B cell (primary cell): Measurements from ENCODE around the gene MAP2K3. TPM values are rescaled to one million over a fixed set of nuclear protein-coding genes. Genes with fewer than 3 reads are reported as not detected.

Experiments used
- ATAC-seq: fragments of 200-7000 bp; cut with Tn5 transposase; one replicate; pipeline ENCODE4 v1.10.0; 2021; ENCODE audit warnings: low read depth, mild to moderate bottlenecking, moderate number of reproducible peaks, moderate library complexity
- CTCF ChIA-PET: fragments of 350-600 bp; sonication (Branson Sonifier 250); formaldehyde crosslinking; loops from one replicate; lab custom pipeline; 2021; ENCODE audit warnings: antibody characterized with exemption, inconsistent platforms; lab: Charles Lee
- POLR2A ChIA-PET: fragments of 350-600 bp; sonication (Branson Sonifier 250); formaldehyde crosslinking; loops from one replicate; lab custom pipeline; 2021; ENCODE audit warnings: antibody characterized with exemption; lab: Charles Lee
- DNase-seq: peaks from one replicate; pipeline ENCODE4 v3.0.0; 2013
- H2AFZ ChIP-seq: 2 replicates; pipeline ENCODE4 v1.6.1; 2012; ENCODE audit warnings: mild to moderate bottlenecking, low read depth, low read length; ENCODE audit not compliant: insufficient read depth, poor library complexity, severe bottlenecking
- H3K27ac ChIP-seq, 2 donors: 1 replicate in 1 of 2; 2 replicates in 1 of 2; pipeline ENCODE4 v1.5.1; 2012 to 2013; ENCODE audit warnings: low read length in 2 of 2, mild to moderate bottlenecking in 2 of 2, moderate library complexity in 1 of 2
- H3K27me3 ChIP-seq, 4 experiments: fragments of 200-600 bp in 1 of 4; sonication (generic) in 1 of 4; replicated peaks in 1 of 4; 1 replicate in 2 of 4; 2 replicates in 2 of 4; pipeline versions ENCODE4 v1.6.1 to v1.7.0; 2013 to 2016; ENCODE audit warnings: low read length in 3 of 4, mild to moderate bottlenecking in 2 of 4, mixed read lengths in 1 of 4, moderate library complexity in 1 of 4; ENCODE audit not compliant: insufficient read depth in 4 of 4, control insufficient read depth in 3 of 4; ENCODE audit errors: control extremely low read depth in 1 of 4
- H3K36me3 ChIP-seq, 2 experiments: replicated peaks in 1 of 2; 1 replicate in 1 of 2; 2 replicates in 1 of 2; pipeline versions ENCODE4 v1.6.1 to v1.7.1; 2013; ENCODE audit warnings: low read length in 1 of 2; ENCODE audit not compliant: insufficient read depth in 2 of 2, control insufficient read depth in 1 of 2; ENCODE audit errors: control extremely low read depth in 1 of 2, extremely low read depth in 1 of 2
- H3K4me1 ChIP-seq, 2 donors: fragments of 200-600 bp in 1 of 2; sonication (generic) in 1 of 2; 1 replicate in 1 of 2; 2 replicates in 1 of 2; pipeline versions ENCODE4 v1.5.1 to v1.6.1; 2013 to 2017; ENCODE audit warnings: low read length in 2 of 2; ENCODE audit not compliant: control insufficient read depth in 2 of 2, insufficient read depth in 2 of 2
- H3K4me2 ChIP-seq: replicated peaks from 2 replicates; pipeline ENCODE3; 2012; ENCODE audit warnings: mild to moderate bottlenecking, low read depth, low read length; ENCODE audit not compliant: poor library complexity, severe bottlenecking
- H3K4me3 ChIP-seq, 5 experiments: fragments of 200-600 bp in 1 of 5; sonication (generic) in 1 of 5; 1 replicate in 3 of 5; 2 replicates in 2 of 5; pipeline versions ENCODE4 v1.5.1 to v1.7.0; 2011 to 2016; ENCODE audit warnings: low read length in 4 of 5, mild to moderate bottlenecking in 4 of 5, low read depth in 2 of 5, control low read depth in 1 of 5, moderate library complexity in 1 of 5; ENCODE audit not compliant: insufficient read depth in 1 of 5; ENCODE audit errors: control extremely low read depth in 1 of 5, extremely low read depth in 1 of 5
- H3K79me2 ChIP-seq: fragments of 200-600 bp; sonication (generic); one replicate; pipeline ENCODE4 v1.6.0; 2016; ENCODE audit warnings: low read length; ENCODE audit not compliant: control insufficient read depth, insufficient read depth
- H3K9ac ChIP-seq: fragments of 200-600 bp; sonication (generic); 2 replicates; pipeline ENCODE4 v1.6.1; 2017; ENCODE audit warnings: mild to moderate bottlenecking, low read length, moderate library complexity
- H3K9me3 ChIP-seq, 3 donors: one replicate each; pipeline versions ENCODE4 v1.6.1 to v1.7.1; 2013; ENCODE audit warnings: low read length in 2 of 3; ENCODE audit not compliant: control insufficient read depth in 2 of 3, insufficient read depth in 1 of 3; ENCODE audit errors: control extremely low read depth in 1 of 3
- H4K20me1 ChIP-seq: 2 replicates; pipeline ENCODE4 v1.6.0; 2012; ENCODE audit warnings: mild to moderate bottlenecking, low read length; ENCODE audit not compliant: insufficient read depth, control insufficient read depth, poor library complexity, severe bottlenecking
- H3K27ac Mint-ChIP-seq: one replicate; pipeline ENCODE4 v1.8.0; 2021; ENCODE audit warnings: mixed read lengths
- H3K27me3 Mint-ChIP-seq: one replicate; pipeline ENCODE4 v1.8.0; 2021; ENCODE audit warnings: mixed read lengths
- H3K4me1 Mint-ChIP-seq: one replicate; pipeline ENCODE4 v1.8.0; 2021; ENCODE audit warnings: mixed read lengths
- H3K4me3 Mint-ChIP-seq: one replicate; pipeline ENCODE4 v1.8.0; 2021; ENCODE audit warnings: mixed read lengths
- H3K9me3 Mint-ChIP-seq: one replicate; pipeline ENCODE4 v1.8.0; 2022; ENCODE audit warnings: mixed read lengths; ENCODE audit not compliant: insufficient read depth
- EZH2 ChIP-seq: IDR thresholded peaks from 2 replicates; pipeline ENCODE4 v1.6.1; 2012; ENCODE audit warnings: borderline replicate concordance, low read depth, mild to moderate bottlenecking, moderate library complexity, low read length; ENCODE audit not compliant: insufficient read depth, poor library complexity, severe bottlenecking
- WGBS: methylation state at CpG from one replicate; pipeline ENCODE4 v1.1.5; 2013; ENCODE audit warnings: missing lambda C conversion rate; ENCODE audit not compliant: insufficient coverage; 5-methylcytosine and 5-hydroxymethylcytosine counted together
- intact Hi-C: fragments of 100-400 bp; cut with micrococcal nuclease; formaldehyde crosslinking; loops from one replicate; pipeline ENCODE4 v1.10.0; 2022
- polyA plus RNA-seq: library from polyadenylated mRNA; depleted of rRNA; stranded (reverse); fragments of >200 nt; gene quantifications from 2 replicates; pipeline ENCODE4 v1.2.3, GENCODE V29; 2012
- total RNA-seq, 2 donors: library from RNA; stranded (reverse); fragments of 120-200 nt in 1 of 2; gene quantifications; 1 replicate in 1 of 2; 2 replicates in 1 of 2; pipeline versions ENCODE4 v1.2.3 to v1.2.4, GENCODE V29; 2013 to 2022
- TF ChIP-seq, protein P1 (sequence below): fragments of 200-600 bp; IDR thresholded peaks from one replicate; pipeline ENCODE4 v1.8.0; 2022; ENCODE audit warnings: antibody characterized with exemption, mild to moderate bottlenecking

Gene MAP2K3
- total and polyA plus RNA-seq, 2 donors (not counting 1 experiment from before 2014, with no cell fraction given) = 61.0 to 118 TPM

DNA sequence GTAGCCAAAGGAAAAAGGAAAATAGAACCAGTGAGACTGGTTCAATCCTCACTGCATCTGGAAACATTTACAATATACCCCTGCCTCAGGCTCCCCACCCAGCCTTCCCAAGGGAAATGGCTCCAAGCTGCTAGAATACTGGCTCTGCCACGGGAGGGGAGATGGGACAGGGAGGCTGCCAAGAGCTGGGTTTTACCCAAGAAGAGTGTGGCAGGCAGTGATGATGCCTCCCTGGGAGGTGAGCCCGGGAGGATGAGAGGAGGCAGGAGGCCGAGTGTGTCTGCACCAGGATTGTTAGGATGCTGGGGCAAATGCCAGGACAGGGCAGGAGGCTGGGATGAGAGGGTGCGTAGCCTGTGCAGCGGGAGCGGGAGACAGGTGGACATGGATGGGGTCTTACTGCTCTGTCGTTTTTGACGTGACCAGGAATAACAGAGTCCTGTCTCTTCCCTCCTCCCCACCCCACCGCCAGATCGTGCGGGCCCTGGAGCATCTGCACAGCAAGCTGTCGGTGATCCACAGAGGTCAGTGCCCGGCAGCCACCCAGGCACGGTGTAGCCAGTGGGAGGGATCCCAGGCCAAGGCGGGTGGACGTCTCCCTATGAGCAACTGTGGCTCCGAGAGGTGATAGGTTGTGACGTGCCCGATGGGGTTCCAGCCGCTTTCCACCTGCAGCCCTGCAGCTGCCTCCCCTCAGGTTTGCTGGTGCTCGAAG, 18.4 kb downstream of the MAP2K3 start:
- H3K27ac ChIP-seq = no peak overlapping the region
- no peaks in the 10 kb centered on the region for H3K27me3 Mint-ChIP-seq
- H3K79me2 ChIP-seq = peaks cover 9% of the 10 kb centered on the region
- TF ChIP-seq, protein P1, sequence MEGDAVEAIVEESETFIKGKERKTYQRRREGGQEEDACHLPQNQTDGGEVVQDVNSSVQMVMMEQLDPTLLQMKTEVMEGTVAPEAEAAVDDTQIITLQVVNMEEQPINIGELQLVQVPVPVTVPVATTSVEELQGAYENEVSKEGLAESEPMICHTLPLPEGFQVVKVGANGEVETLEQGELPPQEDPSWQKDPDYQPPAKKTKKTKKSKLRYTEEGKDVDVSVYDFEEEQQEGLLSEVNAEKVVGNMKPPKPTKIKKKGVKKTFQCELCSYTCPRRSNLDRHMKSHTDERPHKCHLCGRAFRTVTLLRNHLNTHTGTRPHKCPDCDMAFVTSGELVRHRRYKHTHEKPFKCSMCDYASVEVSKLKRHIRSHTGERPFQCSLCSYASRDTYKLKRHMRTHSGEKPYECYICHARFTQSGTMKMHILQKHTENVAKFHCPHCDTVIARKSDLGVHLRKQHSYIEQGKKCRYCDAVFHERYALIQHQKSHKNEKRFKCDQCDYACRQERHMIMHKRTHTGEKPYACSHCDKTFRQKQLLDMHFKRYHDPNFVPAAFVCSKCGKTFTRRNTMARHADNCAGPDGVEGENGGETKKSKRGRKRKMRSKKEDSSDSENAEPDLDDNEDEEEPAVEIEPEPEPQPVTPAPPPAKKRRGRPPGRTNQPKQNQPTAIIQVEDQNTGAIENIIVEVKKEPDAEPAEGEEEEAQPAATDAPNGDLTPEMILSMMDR = no peak
- no peak for TF ChIP-seq EZH2
- H3K4me3 ChIP-seq = no peak overlapping the region
- H2AFZ ChIP-seq = no peak overlapping the region
- no peak overlapping the region for H3K9ac ChIP-seq
- no peak for ATAC-seq
- no peaks in the 10 kb centered on the region for H3K9me3 Mint-ChIP-seq
- peaks cover 0 to 61% of the 10 kb centered on the region in 2 experiments for H3K36me3 ChIP-seq
- POLR2A ChIA-PET = no interaction called here
- H3K27me3 ChIP-seq = no peaks in the 10 kb centered on the region
- H3K4me1 ChIP-seq = no peaks in the 10 kb centered on the region
- no peak overlapping the region for H3K27ac Mint-ChIP-seq
- WGBS = 77% methylated on average over 21 of the region's 21 CpGs
- no peak overlapping the region for H3K4me2 ChIP-seq
- DNase-seq = no peak
- H4K20me1 ChIP-seq = peaks cover 43% of the 10 kb centered on the region
- CTCF ChIA-PET = no interaction called here
- intact Hi-C loops = no loop called here
- no peaks in the 10 kb centered on the region for H3K4me1 Mint-ChIP-seq
- no peak overlapping the region for H3K4me3 Mint-ChIP-seq
- peaks cover 0 to 39% (median 0%) of the 10 kb centered on the region in 3 donors for H3K9me3 ChIP-seq

GRCh38 chr17:21303441-21304065, 19.0 kb downstream of the MAP2K3 start:
- H3K4me2 ChIP-seq = no peak overlapping the region
- no peaks in the 10 kb centered on the region for H3K9me3 Mint-ChIP-seq
- no peaks in the 10 kb centered on the region for H3K27me3 Mint-ChIP-seq
- H3K79me2 ChIP-seq = peaks cover 5% of the 10 kb centered on the region
- no peak overlapping the region for H3K9ac ChIP-seq
- no peak overlapping the region for H2AFZ ChIP-seq
- peaks cover 0 to 32% (median 0%) of the 10 kb centered on the region in 3 donors for H3K9me3 ChIP-seq
- no peak overlapping the region for H3K4me3 Mint-ChIP-seq
- DNase-seq = no peak
- no peaks in the 10 kb centered on the region for H3K4me1 ChIP-seq
- intact Hi-C loops = no loop called here
- peaks cover 36% of the 10 kb centered on the region for H4K20me1 ChIP-seq
- no peaks in the 10 kb centered on the region for H3K27me3 ChIP-seq
- peaks cover 0 to 55% of the 10 kb centered on the region in 2 experiments for H3K36me3 ChIP-seq
- 93% methylated on average over 8 of the region's 8 CpGs for WGBS
- ChIA-PET POLR2A (no interaction called here), CTCF (no interaction called here)
- no peak for ATAC-seq
- H3K4me1 Mint-ChIP-seq = no peaks in the 10 kb centered on the region
- no peak for TF ChIP-seq EZH2
- TF ChIP-seq, protein P1 = no peak
- H3K27ac ChIP-seq = no peak overlapping the region
- no peak overlapping the region for H3K4me3 ChIP-seq
- H3K27ac Mint-ChIP-seq = no peak overlapping the region
